Fibroblast of skin of back (primary cell): ENCODE data around the gene ZGRF1.
"Not testable (repeated sequence)": the region's sequence is repeated elsewhere in the genome, so short reads cannot be mapped to it uniquely, and the experiment has no call there.

Experiments used
- DNase-seq: peaks from one replicate; pipeline ENCODE4 v3.0.0-alpha.2; 2013

The ZGRF1 gene

DNA sequence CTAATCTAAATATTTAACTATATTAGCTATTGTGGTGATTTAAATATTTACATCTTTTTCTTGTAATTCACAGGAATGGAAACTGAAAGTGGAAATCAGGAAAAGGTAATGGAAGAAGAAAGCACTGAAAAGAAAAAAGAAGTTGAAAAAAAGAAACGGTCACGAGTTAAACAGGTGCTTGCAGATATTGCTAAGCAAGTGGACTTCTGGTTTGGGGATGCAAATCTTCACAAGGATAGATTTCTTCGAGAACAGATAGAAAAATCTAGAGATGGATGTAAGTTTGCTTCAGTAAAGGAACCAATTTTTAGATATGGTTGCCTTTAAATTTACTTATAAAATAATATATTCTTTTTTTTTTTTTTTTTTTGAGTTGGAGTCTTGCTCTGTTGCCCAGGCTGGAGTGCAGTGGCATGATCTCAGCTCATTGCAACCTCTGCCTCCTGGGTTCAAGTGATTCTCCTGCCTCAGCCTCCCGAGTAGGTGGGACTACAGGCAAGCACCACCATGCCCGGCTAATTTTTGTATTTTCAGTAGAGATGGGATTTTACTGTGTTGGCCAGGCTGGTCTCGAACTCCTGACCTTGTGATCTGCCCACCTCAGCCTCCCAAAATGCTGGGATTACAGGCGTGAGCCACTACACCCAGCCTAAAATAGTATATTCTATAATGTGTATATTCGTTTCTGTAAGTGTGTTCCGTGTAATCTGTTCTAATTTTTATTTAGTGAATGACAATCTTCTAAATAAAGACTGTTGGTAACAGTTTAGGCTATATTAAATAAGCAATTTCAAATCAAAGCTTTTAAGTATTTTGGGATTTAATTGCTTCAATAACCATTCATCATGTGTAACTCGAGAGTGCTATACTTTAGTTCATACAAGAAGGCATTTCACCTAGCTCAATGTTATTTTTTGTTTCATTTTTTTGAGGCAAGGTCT lies 8.2 kb upstream of the ZGRF1 start:
- DNase-seq = not testable (repeated sequence)

DNA sequence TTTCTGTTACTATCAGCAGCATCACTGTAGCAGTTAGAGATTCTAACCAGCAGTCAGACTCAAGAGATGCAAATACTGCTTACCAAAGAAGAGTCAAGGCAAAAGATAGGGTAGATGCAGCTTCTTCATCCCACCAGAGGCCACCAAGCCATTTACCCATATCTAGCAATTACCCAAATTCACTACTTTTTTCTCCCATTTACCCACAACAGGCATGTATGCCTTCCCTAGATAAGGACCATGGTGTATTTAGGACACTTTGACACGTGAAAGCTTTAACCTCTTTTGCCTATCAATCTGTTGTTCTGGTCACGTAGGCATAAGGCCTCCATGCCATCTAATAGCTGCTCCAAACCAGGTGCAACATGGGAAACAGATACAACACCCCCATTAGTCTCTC lies 5.8 kb upstream of the ZGRF1 start:
- DNase-seq = no peak

- DNase-seq = no peak
Observed at GRCh38 chr4:112637552-112637866, 800 bp upstream of the ZGRF1 start.

DNA sequence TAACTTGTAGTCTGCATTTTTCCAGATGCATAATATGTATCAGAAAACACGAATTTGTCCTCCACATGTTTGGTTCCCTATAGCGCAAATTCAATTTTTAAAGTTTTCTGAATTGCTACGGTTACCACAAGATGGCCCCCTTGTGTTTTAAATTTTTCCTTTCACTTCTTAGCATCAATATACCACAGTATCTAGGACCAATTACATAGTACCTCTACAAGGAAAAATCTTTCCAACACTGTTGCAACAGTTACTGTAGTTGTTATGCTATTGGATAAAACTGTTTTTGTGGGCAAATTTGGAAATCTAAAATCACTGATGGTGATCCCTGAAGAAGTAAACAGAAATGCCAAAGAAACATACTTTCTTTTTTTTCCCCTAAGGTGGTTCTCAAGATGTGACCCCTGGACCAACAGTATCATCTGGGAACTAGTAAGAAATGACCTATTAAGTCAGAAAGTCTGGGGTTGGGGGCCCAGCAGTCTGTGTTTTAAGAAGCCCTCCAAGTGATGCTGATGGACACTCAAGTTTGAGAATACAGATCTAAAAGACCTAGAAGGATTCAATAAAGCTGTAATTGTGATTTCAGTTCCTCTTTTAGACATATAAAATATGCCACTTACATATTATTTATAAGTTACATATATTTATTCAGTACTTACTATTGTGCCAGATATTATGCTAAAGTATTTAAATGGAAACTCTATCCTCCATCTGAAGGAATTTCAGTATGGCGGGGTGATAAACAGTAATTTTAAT lies 3.1 kb downstream of the ZGRF1 start:
- peak; percentile 30 for DNase-seq

DNA sequence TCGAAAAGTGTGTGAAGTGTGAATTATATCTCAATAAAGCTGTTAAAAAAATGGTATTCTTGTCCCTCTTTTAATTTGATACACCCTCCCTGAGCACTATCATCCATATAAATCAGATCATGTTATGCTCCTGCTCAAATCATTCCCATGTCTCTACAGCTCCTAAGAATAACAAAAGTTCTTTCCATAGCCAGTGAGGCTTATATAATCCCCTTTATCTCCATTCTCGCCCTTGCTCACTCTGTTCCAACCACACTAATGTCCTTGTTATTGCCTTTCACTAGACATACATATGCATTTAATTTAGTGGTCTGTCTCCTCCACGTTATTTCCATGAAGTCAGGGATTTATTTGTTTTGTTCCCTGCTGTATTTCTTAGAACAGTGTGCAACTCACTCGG lies 10.5 kb downstream of the ZGRF1 start:
- DNase-seq = no peak

GRCh38 chr4:112616984-112617383 lies 19.7 kb downstream of the ZGRF1 start:
- DNase-seq = no peak

DNA sequence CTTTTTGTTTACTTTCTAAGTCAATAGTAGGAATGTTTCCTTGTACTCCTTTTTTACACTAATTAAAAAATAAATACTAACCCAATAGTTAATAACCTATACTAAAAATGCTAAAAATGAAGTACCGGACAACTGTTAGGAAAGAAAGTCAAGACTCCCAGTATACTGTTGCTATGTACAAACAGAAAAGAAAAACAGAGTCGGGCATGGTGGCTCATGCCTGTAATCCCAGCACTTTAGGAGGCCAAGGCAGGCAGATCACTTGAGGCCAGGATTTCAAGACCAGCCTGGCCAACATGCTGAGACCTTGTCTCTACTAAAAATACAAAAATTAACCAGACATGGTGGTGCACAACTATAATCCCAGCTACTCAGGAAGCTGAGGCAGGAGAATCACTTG lies 23.9 kb downstream of the ZGRF1 start:
- DNase-seq = not testable (repeated sequence)

- DNase-seq = peak; percentile 50
Observed at GRCh38 chr4:112604589-112604988, 32.1 kb downstream of the ZGRF1 start.

- DNase-seq = no peak
Observed at GRCh38 chr4:112594993-112595392, 41.7 kb downstream of the ZGRF1 start.

GRCh38 chr4:112593438-112594133 lies 43.1 kb downstream of the ZGRF1 start:
- DNase-seq = no peak

GRCh38 chr4:112592717-112593116 lies 44.0 kb downstream of the ZGRF1 start:
- no peak for DNase-seq

DNA sequence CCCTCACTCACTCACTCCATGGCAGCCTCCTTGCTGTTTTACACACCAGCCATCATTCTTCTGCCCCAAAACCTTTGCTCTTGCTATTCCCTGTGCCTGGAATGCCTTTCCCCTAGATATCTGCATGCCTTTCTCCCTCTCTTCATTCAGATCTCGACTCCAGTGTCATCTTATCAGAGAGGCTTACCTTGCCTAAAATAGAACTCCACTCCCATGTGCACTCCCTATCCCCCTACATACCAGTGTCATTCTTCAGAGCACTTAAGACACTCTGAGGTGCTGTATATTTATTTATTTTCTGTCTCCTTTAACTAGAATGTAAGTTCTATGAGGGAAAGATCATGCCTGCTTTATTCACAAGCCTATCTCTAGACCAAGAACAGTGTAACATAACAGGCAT lies 45.1 kb downstream of the ZGRF1 start:
- DNase-seq = no peak

GRCh38 chr4:112589206-112589605 lies 47.5 kb downstream of the ZGRF1 start:
- DNase-seq = peak; percentile 59

- DNase-seq = no peak
Observed at GRCh38 chr4:112585977-112586736, 50.6 kb downstream of the ZGRF1 start.

DNA sequence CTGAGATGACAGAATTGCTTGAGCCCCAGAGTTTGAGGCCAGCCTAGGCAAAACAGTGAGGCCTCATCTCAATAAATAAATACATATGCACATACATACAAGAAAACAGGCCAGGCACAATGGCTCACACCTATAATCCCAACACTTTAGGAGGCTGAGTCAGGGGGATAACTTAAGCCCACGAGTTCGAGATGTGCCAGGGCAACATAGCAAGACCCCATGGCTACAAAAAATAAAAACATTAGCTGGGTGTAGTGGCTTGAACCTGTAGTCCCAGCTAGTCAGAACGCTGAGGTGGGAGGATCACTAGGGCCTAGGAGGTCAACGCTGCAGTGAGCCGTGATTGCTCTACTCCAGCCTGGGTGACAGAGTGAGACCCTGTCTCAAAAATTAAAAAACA lies 69.2 kb downstream of the ZGRF1 start:
- no peak for DNase-seq

- DNase-seq = no peak
Observed at GRCh38 chr4:112564706-112565270, 71.9 kb downstream of the ZGRF1 start.

GRCh38 chr4:112563431-112564200 lies 73.1 kb downstream of the ZGRF1 start:
- no peak for DNase-seq

DNA sequence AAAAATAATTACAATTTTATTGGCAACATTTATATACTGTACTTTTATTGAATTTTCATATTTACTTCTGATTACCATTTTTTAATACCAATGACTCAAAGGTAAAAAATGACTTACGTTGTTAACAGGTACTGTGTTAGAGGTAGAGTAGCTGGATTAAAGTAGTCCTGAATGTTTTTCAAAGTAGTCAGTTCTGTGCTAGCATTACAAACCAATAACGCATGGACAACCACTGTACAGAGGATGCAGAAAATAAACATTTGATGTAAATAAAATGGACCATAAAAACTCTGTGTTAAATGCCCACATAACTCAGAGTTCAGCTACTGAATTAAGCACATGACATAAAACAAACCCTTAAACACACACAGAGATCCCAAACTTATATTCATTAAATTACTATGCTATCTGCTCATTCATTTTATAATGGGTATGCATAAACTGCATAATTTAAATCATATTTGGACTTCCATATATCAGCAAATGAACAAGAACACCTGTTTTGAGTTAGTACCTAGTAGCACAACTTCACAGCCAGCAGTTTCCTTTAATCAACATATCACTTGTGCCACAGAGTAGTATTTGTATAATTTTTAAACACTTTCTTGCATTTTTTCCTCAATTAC lies 74.3 kb downstream of the ZGRF1 start:
- DNase-seq = no peak

DNA sequence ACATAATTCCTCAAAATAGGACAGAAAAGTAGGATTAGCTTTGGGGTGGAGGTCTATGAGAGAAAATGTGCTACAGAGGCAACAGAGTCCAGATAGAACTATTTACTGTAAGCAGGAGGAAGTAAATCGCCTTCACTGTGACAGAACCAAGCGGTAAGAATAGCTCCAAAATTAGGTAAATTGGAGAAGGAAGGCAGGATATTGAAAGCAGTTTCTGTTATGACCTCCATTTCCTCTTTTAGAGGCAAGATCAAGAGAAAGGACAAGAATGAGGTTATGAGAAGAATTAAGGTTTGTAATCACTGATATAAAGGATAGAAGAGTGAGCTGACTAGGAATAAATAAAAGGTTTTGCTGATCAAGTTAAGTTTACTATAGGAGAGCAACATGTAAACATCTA lies 76.6 kb downstream of the ZGRF1 start:
- no peak for DNase-seq

- DNase-seq = no peak
Observed at GRCh38 chr4:112559053-112559452, 77.7 kb downstream of the ZGRF1 start.
